GM12892 (cell line): Measurements from ENCODE around the gene GXYLT2.

Experiments
- POLR2A ChIP-seq: IDR thresholded peaks from 2 replicates; pipeline ENCODE4 v1.6.1; 2011; ENCODE audit warnings: low read depth, low read length, control low read depth
- POLR2AphosphoS5 ChIP-seq: IDR thresholded peaks from 2 replicates; pipeline ENCODE4 v1.6.1; 2011; ENCODE audit warnings: low read depth, low read length, control low read depth
- TAF1 ChIP-seq: IDR thresholded peaks from 2 replicates; pipeline ENCODE4 v1.6.1; 2011; ENCODE audit warnings: low read depth, mild to moderate bottlenecking, control low read depth, low read length, borderline replicate concordance

- TF ChIP-seq POLR2A (no peak), TAF1 (no peak), POLR2AphosphoS5 (no peak)
Measured at GRCh38 chr3:72959336-72959735, 71.5 kb downstream of the GXYLT2 start.
